Esophagus squamous epithelium (tissue), 4 donors: ENCODE data around the gene LRRK2.

Source experiments
- CTCF ChIP-seq, 6 experiments: fragments of 450-650 bp in 4 of 6; fragments of 200-600 bp in 2 of 6; sonication (generic) in 2 of 6; IDR thresholded peaks; one replicate each; pipeline ENCODE4 v1.5.1; 2016 to 2019; ENCODE audit warnings: antibody characterized with exemption in 6 of 6, mild to moderate bottlenecking in 4 of 6, moderate library complexity in 4 of 6
- POLR2A ChIP-seq, 4 donors: fragments of 450-650 bp; IDR thresholded peaks; one replicate each; pipeline ENCODE4 v1.6.1; 2017; ENCODE audit warnings: antibody characterized with exemption in 4 of 4, mild to moderate bottlenecking in 4 of 4, moderate library complexity in 3 of 4

- no peak for TF ChIP-seq CTCF (IDR thresholded peaks at IDR 0.05)
- no peak for TF ChIP-seq POLR2A (IDR thresholded peaks at IDR 0.05)
Measured at GRCh38 chr12:40184493-40185302, 40.1 kb upstream of the LRRK2 start.
